Ascending aorta (tissue), 2 donors: ENCODE results near the gene VTA1. TPM values are rescaled to one million over a fixed set of nuclear protein-coding genes. Genes with fewer than 3 reads are reported as not detected.

Source experiments
- DNase-seq, 2 donors: peaks; one replicate each; pipeline ENCODE4 v3.0.0-alpha.2; 2019; ENCODE audit warnings: low spot score in 2 of 2
- H3K27ac ChIP-seq, 2 donors: fragments of 200-600 bp; sonication (generic); one replicate each; pipeline ENCODE4 v1.5.1; 2016 to 2017; ENCODE audit warnings: mild to moderate bottlenecking in 1 of 2
- H3K27me3 ChIP-seq: fragments of 200-600 bp; sonication (generic); one replicate; pipeline ENCODE4 v1.5.1; 2017
- H3K36me3 ChIP-seq, 2 donors: fragments of 200-600 bp; sonication (generic); one replicate each; pipeline ENCODE4 v1.5.1; 2016
- H3K4me1 ChIP-seq, 2 donors: fragments of 200-600 bp; sonication (generic); one replicate each; pipeline ENCODE4 v1.5.1; 2016 to 2017; ENCODE audit warnings: mild to moderate bottlenecking in 1 of 2
- H3K4me3 ChIP-seq, 2 donors: fragments of 200-600 bp; sonication (generic); one replicate each; pipeline ENCODE4 v1.5.1; 2016 to 2017; ENCODE audit warnings: mild to moderate bottlenecking in 1 of 2
- H3K9me3 ChIP-seq, 2 donors: fragments of 200-600 bp; sonication (generic); one replicate each; pipeline ENCODE4 v1.5.1; 2016
- intact Hi-C: fragments of 100-400 bp; cut with DNase I; formaldehyde crosslinking; loops from one replicate; pipeline ENCODE4 v1.15.1; 2023
- total RNA-seq: library from RNA; depleted of rRNA; stranded (reverse); fragments of >200 nt; gene quantifications from one replicate; pipeline ENCODE4 v1.1.0, GENCODE V29; 2016
- TF ChIP-seq, protein P1 (sequence below), 3 experiments: fragments of 200-600 bp in 2 of 3; fragments of 450-650 bp in 1 of 3; sonication (generic) in 2 of 3; IDR thresholded peaks; one replicate each; pipeline ENCODE4 v1.5.1; 2016 to 2019; ENCODE audit warnings: antibody characterized with exemption in 3 of 3, mild to moderate bottlenecking in 1 of 3, moderate library complexity in 1 of 3

VTA1 gene
- total RNA-seq, 1 donor from 2014 or later: 21.3 TPM

DNA sequence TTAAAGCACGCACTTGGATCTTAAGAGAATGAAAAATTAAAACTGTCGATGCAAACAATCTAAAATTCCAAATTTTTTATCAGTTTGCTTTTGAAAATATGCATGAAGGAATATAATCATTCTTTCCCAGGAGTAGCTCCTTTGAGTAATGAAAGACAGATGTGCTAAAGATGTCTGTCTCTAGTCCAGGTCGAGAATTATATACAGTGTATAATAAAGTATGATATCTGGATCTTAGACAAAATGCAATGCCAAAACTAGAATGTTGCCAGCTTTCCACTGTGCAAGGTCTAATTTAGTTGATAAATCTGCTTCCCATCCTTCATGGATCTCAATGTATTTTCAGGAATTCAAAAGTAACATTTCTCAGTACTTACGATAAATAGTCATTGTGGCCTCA is 89.6 kb downstream of the VTA1 start:
- H3K36me3 ChIP-seq: no peaks in the 10 kb centered on the region
- H3K9me3 ChIP-seq: no peaks in the 10 kb centered on the region
- intact Hi-C loops: no loop called here
- TF ChIP-seq, protein P1, sequence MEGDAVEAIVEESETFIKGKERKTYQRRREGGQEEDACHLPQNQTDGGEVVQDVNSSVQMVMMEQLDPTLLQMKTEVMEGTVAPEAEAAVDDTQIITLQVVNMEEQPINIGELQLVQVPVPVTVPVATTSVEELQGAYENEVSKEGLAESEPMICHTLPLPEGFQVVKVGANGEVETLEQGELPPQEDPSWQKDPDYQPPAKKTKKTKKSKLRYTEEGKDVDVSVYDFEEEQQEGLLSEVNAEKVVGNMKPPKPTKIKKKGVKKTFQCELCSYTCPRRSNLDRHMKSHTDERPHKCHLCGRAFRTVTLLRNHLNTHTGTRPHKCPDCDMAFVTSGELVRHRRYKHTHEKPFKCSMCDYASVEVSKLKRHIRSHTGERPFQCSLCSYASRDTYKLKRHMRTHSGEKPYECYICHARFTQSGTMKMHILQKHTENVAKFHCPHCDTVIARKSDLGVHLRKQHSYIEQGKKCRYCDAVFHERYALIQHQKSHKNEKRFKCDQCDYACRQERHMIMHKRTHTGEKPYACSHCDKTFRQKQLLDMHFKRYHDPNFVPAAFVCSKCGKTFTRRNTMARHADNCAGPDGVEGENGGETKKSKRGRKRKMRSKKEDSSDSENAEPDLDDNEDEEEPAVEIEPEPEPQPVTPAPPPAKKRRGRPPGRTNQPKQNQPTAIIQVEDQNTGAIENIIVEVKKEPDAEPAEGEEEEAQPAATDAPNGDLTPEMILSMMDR (IDR thresholded peaks at IDR 0.05): no peak
- no peak overlapping the region for H3K27ac ChIP-seq
- no peak for DNase-seq
- no peaks in the 10 kb centered on the region for H3K4me1 ChIP-seq
- H3K27me3 ChIP-seq: no peaks in the 10 kb centered on the region
- H3K4me3 ChIP-seq: no peak overlapping the region

DNA sequence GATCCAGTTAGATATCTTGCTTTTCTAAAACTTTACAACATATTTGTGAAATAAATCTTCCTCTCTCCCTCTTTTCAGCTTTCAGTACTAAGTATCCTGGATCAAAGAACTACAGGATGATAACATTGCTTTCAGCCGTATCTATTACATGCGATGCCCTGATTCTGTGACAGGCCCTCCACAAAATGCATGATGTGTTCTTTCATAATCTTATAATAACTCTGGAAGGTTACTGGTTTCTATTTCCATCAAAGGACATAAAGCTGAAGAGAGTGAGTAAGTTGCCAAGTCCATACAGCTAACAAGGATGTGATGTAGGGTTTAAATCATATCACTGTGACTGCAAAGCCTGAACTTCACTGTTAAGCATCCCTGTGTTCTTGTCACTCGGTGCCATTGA is 91.8 kb downstream of the VTA1 start:
- no peak overlapping the region for H3K4me3 ChIP-seq
- intact Hi-C loops: no loop called here
- H3K27me3 ChIP-seq: no peaks in the 10 kb centered on the region
- H3K4me1 ChIP-seq: no peaks in the 10 kb centered on the region
- no peak for DNase-seq
- H3K36me3 ChIP-seq: no peaks in the 10 kb centered on the region
- TF ChIP-seq, protein P1 (IDR thresholded peaks at IDR 0.05): no peak
- no peaks in the 10 kb centered on the region for H3K9me3 ChIP-seq
- no peak overlapping the region for H3K27ac ChIP-seq

DNA sequence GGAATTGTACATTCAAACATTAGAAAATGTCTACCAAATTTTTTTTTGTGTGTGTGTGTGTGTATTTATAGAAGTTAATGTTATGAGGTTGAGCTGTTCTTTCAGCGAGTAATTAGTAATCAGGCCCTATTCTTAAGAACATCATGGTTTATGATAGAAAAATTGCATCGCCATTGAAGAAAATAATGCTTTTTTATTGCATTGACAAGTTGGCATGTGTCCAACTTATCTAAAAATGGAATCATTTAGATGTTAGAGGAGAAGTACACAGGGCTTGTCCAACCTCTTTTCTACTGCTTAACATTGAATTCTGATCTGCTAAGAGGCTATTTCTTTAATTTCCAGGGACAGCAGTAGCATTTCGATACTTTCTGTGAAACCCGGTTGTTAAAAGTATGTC is 93.1 kb downstream of the VTA1 start:
- intact Hi-C loops: no loop called here
- Histone ChIP-seq H3K9me3 (no peaks in the 10 kb centered on the region), H3K27ac (no peak overlapping the region), H3K27me3 (no peaks in the 10 kb centered on the region), H3K36me3 (no peaks in the 10 kb centered on the region), H3K4me3 (no peak overlapping the region), H3K4me1 (no peaks in the 10 kb centered on the region)
- DNase-seq: no peak
- TF ChIP-seq, protein P1 (IDR thresholded peaks at IDR 0.05): no peak

DNA sequence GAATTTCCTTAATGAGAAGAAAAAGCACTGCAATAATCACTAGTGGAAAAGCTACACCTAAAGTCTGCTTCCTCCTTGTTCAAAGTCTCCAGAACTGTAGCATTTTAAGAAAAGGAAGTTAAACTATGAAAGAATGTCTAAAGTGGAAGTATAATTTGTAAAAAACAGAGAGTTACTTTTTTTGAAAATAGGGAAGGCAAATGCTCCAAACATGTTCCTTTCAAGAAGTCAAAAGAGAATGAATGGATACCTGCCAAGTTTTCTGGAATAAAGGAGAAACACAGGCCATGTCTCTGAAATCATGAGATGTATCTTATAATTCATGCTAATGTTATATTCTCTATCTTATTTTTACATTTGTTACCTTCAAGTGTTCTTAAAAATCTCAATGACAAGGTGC is 94.0 kb downstream of the VTA1 start:
- no peak for DNase-seq
- intact Hi-C loops: no loop called here
- no peak overlapping the region for H3K27ac ChIP-seq
- no peaks in the 10 kb centered on the region for H3K36me3 ChIP-seq
- no peaks in the 10 kb centered on the region for H3K27me3 ChIP-seq
- H3K4me1 ChIP-seq: no peaks in the 10 kb centered on the region
- TF ChIP-seq, protein P1 (IDR thresholded peaks at IDR 0.05): no peak
- H3K9me3 ChIP-seq: no peaks in the 10 kb centered on the region
- H3K4me3 ChIP-seq: no peak overlapping the region

DNA sequence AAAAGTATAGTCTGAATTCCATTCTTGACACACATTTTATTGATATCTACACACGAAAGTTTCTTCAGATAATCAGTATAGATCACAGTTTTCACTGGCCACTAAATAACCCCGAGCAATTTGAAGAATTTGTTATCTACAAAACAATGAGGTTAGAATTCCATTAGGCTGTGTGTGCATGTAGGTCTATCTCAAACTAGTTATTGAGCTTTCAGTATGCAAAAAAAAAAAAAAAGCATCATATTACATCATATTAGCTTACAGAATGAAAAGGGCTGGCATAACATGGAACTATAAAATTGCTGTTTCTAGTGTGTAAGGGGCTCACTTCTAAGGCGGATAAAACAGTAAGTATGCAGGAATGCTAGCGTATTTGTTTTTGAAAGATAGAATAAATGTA is 95.2 kb downstream of the VTA1 start:
- TF ChIP-seq, protein P1 (IDR thresholded peaks at IDR 0.05): no peak
- no peaks in the 10 kb centered on the region for H3K4me1 ChIP-seq
- H3K9me3 ChIP-seq: no peaks in the 10 kb centered on the region
- DNase-seq: no peak
- no peaks in the 10 kb centered on the region for H3K27me3 ChIP-seq
- H3K27ac ChIP-seq: no peak overlapping the region
- H3K36me3 ChIP-seq: no peaks in the 10 kb centered on the region
- intact Hi-C loops: no loop called here
- H3K4me3 ChIP-seq: no peak overlapping the region

DNA sequence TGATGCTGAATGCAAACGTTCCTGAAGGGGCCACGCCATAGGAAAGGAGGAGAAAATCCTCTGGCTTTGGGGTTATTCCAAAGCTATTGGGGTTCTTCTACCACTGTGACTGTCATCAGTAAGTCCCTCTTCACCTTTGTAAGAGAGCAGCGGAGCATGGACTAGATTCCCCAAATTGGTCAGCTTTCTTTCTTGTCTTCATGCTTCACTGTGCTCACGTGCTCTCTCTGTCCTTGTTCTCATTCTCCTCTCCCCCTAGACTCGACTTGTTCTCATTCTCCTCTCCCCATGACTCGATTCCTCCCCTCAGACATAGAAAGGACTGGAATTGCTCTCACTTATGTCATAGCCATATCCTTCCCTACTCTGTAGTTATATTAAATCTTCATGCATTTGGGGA is 99.9 kb downstream of the VTA1 start:
- intact Hi-C loops: no loop called here
- Histone ChIP-seq H3K9me3 (no peaks in the 10 kb centered on the region), H3K4me3 (no peak overlapping the region), H3K27ac (no peak overlapping the region), H3K36me3 (no peaks in the 10 kb centered on the region), H3K4me1 (no peaks in the 10 kb centered on the region), H3K27me3 (no peaks in the 10 kb centered on the region)
- TF ChIP-seq, protein P1 (IDR thresholded peaks at IDR 0.05): no peak
- DNase-seq: no peak
